Measurements from ENCODE around the gene SLC18A3.

SLC18A3 gene

GRCh38 chr10:49612513-49613164, 2.5 kb downstream of the SLC18A3 start:
- peak; percentile 7 for DNase-seq

- no peak for DNase-seq
These were observed 3.2 kb downstream of the SLC18A3 start for GRCh38 chr10:49613165-49613881.

- no peak for DNase-seq
These were observed 3.8 kb downstream of the SLC18A3 start, which contains the start of gene CHAT for GRCh38 chr10:49613882-49614241. CHAT (plus strand) TSS chr10:49614037; CDS start chr10:49614190, 153 bp downstream.

GRCh38 chr10:49614242-49615198, 4.4 kb downstream of the SLC18A3 start:
- no peak for DNase-seq

DNA sequence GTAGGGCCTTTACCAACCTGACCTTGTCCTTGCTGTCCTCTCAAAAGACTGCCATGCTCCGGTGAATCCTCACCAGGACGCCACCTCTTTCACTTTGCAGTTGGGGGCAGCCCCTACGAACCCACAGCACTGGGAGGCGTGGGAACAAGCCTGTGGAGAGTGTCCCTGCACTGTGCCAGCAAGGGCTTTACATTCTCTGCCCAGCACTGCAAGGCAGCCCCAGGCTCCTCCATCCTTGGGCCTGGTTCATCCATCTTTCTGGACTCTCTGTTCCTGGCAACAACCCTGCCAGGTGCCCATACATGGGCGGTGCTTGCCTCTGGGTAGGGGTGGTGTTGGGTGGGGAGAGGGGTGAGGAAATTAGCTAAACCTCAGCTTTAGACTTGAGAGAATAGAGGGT, 5.1 kb downstream of the SLC18A3 start:
- DNase-seq, result no peak

DNA sequence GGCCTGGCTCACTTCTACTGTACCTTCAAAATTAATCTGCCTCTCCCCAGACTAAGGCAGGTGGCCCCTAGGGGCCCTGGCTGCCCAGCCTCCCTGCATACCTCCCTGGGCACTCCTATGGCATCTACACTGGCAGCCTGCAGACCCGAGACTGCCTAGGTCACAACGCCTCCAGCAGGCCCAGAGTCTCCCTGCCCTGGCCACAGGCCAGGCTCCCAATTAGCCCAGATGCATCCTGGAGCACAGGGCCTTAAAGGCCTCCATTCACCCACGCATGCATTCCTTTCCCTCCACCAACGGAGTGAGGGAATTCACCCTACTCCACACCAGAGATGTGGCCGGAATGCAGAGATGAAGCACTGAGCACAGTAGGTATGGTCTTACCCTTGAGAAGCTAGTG, 5.6 kb downstream of the SLC18A3 start:
- no peak for DNase-seq

GRCh38 chr10:49616421-49617101, 6.5 kb downstream of the SLC18A3 start:
- peak; percentile 7 for DNase-seq

DNA sequence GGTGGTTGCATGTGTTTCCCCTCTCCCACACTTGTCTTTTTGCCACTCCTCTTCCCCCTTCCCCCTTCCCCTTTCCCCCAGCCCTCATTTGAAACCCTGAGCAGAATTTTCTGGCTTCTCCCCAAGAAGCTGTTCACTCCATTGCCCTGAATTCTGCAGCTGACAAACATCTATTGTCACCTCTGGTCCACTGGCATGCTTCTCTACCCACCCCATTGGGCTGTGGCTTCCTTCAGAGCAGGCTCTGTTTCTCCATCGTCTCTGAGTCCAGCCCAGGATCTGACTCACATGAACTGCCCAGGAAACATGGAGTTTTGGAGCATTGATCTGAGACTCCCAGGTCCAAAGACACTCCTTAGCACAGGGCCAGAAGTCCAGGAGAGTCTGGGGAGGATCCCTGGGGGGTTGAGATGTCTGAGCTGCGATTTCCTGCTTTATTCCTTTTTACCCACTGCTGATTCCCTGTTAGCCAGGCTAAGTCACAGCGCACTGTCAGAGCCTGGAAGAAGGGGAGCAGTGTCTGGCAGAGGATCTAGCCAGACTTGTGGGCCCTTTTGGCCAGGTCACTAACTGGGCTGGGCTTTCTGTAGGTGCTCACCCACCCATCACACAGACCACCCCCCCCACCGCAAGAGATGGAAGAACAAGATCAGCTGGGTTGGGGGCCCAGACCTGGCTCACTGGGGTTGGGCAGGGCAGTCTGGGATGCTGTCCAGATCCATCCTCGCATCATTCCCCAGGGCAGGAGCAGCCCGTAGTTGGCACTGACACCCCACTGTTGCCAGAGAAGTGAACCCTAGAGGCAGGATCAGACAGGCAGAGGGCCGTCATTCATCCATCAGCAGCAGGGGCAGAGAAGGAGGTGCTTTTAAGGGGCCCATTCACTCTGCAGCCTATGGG, 7.3 kb downstream of the SLC18A3 start:
- DNase-seq, result no peak

DNA sequence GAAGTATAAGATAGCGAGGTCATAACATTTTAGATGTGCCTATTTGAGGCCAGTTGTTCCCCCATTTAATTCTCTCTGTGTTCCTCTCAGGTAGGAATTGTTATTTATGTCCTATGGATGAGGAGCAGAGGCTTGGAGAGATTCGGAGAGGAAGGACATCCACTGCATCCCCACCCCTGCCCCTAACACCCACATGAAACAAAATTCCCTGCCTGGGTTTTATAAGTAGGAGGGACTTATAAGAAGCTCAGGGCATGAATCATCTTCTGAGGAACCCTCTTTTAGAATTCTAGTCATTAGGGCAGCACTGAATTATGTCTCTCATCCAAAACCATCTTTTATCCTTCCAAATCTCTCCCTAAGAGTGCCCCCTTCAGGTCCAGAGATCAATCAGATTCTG, 8.7 kb downstream of the SLC18A3 start:
- DNase-seq, result no peak

DNA sequence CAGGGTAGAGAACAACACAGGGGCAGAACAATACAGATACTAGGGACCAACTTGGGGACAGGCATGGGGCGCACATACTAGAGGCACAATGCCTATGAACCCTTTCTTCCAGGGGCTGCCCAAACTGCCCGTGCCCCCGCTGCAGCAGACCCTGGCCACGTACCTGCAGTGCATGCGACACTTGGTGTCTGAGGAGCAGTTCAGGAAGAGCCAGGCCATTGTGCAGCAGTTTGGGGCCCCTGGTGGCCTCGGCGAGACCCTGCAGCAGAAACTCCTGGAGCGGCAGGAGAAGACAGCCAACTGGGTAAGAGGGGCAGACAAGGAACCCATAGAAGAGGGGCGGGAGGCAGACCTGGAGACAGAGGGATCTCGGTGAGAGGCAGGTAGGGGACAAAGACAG, 9.5 kb downstream of the SLC18A3 start:
- DNase-seq, result no peak

- no peak for DNase-seq
These were observed 10.2 kb downstream of the SLC18A3 start for GRCh38 chr10:49620286-49620810.

DNA sequence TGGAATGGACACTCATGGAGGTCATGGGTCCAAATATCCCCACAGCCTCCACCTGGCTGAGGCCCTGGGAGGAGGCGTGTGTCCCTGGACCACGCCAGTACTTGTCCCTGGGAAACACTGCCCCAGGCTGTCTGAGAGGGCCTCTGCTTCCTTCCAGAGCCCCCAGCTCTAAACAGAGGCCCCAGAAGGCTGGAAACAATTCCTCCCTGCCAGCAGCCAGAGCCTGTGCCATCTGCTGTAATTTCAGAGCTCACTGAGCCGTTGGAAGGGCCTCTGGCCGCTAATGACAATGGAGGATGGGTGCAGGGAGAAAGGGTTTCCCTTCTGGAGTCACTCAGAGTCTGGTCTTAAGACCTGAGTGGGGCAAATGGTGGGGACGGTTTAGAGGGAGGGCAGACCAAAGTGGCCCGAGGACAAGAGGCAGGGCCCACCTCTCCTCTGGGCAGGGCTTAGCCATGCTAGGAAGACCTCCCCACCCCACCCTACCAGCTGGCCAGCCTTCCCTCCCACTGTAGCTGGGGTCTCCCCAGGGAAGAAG, 10.8 kb downstream of the SLC18A3 start:
- DNase-seq, result no peak

- DNase-seq, result no peak
These were observed 11.5 kb downstream of the SLC18A3 start for GRCh38 chr10:49621561-49621960.

DNA sequence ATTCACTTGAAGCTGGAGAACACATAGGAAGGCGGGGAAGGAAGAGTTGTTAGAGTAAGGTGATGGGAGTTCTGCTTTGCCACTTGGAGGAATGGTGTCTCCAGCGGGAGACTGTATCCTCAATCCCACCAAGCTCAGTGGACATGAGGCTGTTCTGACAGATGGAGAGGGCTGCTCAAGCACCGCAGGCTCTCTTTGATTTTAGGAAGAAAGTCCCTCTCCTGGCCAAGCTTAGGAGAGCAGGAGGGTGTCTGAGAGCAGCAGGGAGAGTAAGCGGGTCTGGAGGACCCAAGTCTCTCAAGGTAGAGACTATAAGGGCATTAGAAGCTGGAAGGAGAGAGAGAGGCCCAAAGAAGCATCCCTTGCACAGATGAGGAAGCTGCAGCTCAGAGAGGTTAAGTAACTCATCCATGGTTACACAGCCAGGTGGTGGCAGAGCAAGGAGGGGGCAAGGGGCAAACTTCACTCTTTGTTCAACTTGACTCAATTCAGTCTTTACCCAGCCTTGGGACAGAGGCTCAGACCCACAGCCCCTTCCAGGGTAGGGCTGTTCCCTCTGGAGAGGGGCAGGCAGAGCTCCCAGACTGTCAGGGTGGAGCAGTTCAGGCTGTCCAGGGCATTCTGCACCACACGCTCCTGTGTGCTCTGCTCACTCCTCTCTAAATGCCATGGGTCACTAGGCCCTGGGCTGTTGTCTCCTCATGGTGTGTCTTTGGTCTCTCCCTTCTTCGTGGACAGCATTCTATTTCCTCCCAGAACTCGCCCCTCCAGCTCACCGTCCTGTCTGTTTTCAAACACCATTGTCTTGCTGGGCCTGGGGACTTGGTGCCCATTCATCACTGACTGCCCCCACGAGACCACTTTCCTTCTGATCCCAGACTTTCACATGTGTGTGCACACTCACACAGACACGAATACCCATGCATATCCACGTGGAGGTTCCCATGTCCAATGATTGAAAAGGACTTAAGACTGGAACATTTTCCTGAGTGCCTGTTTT, 12.6 kb downstream of the SLC18A3 start:
- DNase-seq, result no peak

- no peak for DNase-seq
These were observed 14.5 kb downstream of the SLC18A3 start for GRCh38 chr10:49624629-49625028.

DNA sequence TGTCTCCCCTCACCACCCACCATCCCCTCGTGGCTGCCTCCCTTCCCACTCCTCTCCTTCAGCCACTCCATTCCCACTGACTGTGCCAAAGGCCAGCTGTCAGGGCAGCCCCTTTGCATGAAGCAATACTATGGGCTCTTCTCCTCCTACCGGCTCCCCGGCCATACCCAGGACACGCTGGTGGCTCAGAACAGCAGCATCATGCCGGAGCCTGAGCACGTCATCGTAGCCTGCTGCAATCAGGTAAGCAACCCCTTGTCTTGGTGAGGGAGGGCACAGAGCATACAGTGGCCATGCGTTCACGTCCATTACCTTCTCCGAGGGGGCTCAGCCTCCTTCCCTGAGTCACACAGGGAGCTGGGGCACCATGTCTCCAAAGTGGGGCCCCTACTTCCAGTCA, 15.3 kb downstream of the SLC18A3 start:
- DNase-seq, result no peak

DNA sequence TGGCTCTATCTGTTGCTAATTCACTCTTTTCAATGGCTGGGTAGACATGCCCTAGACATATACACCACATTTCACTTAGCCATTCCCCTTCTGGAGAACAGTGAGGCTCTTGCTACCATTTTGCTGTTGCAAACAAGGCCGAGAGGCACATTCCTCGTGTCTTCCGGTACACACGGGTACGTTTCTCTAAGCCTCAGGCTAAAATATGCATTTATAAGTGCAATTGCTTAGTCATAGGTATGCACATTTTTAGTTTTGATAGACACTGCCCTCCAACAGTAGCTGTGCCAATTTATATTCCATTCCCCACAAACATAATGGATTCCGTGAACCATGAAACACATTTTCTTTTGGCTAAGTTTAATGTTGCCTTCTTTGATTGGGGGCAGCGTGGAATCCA, 16.9 kb downstream of the SLC18A3 start:
- DNase-seq, result no peak

- no peak for DNase-seq
These were observed 17.6 kb downstream of the SLC18A3 start for GRCh38 chr10:49627644-49628247.

DNA sequence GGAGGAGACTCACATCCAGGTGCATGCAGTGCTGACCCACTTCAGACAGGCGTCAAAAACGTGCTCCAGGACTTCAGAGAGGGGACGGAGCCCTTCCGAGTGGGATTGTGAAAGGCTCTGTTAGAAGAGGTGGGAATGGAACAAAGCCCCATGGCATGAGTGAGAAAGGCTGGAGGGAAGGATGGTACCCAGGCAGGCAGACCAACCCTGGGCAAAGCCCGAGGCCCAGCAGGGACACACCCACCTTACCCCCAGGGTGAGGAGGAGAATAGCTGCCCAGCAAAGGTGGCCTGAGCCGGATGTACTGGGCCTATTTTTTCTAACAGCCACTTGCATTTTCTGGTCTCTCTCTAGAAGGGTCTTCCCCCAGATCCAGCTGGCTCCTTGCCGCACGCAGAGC, 18.5 kb downstream of the SLC18A3 start:
- DNase-seq, result no peak
